GM12864 (cell line): Measurements from ENCODE around the gene OLA1.

ENCODE experiments used
- DNase-seq: peaks from one replicate; pipeline ENCODE4 v3.0.0-alpha.2; 2011; ENCODE audit warnings: low read depth
- H3K4me3 ChIP-seq: 2 replicates; pipeline ENCODE4 v1.5.1; 2011; ENCODE audit warnings: mild to moderate bottlenecking, low read depth, low read length, control low read depth
- TF ChIP-seq, protein P1 (sequence below): IDR thresholded peaks from 2 replicates; pipeline ENCODE4 v1.5.1; 2011; ENCODE audit warnings: low read depth, mild to moderate bottlenecking, moderate library complexity, low read length, control low read depth, inconsistent platforms; ENCODE audit errors: missing control alignments

OLA1 gene

DNA sequence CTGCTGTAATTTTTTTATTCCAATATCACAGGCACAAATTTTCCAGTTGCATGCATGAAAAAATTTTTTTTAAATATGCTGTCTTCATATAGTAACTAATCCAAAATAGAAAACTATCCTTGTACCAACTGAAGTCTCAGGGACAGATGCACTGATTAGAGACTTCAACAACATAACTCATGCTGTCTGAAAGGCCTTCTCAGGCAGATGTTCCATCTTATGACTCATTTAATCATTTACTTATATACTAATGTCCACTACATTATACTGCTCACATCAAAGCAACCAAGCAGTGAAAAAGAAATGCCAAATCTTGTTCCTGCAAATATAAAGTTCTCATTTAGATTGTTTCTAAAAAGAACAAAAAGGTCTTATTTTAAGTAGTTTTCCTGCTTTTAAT is 53.1 kb downstream of the OLA1 start:
- TF ChIP-seq, protein P1, sequence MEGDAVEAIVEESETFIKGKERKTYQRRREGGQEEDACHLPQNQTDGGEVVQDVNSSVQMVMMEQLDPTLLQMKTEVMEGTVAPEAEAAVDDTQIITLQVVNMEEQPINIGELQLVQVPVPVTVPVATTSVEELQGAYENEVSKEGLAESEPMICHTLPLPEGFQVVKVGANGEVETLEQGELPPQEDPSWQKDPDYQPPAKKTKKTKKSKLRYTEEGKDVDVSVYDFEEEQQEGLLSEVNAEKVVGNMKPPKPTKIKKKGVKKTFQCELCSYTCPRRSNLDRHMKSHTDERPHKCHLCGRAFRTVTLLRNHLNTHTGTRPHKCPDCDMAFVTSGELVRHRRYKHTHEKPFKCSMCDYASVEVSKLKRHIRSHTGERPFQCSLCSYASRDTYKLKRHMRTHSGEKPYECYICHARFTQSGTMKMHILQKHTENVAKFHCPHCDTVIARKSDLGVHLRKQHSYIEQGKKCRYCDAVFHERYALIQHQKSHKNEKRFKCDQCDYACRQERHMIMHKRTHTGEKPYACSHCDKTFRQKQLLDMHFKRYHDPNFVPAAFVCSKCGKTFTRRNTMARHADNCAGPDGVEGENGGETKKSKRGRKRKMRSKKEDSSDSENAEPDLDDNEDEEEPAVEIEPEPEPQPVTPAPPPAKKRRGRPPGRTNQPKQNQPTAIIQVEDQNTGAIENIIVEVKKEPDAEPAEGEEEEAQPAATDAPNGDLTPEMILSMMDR: no peak
- DNase-seq: no peak
- H3K4me3 ChIP-seq: no peak overlapping the region

GRCh38 chr2:174193737-174194136 is 54.6 kb downstream of the OLA1 start:
- H3K4me3 ChIP-seq: no peak overlapping the region
- DNase-seq: no peak
- TF ChIP-seq, protein P1: no peak

- no peak overlapping the region for H3K4me3 ChIP-seq
- DNase-seq: no peak
- TF ChIP-seq, protein P1: no peak
These were observed 55.7 kb downstream of the OLA1 start for GRCh38 chr2:174192664-174193063.

DNA sequence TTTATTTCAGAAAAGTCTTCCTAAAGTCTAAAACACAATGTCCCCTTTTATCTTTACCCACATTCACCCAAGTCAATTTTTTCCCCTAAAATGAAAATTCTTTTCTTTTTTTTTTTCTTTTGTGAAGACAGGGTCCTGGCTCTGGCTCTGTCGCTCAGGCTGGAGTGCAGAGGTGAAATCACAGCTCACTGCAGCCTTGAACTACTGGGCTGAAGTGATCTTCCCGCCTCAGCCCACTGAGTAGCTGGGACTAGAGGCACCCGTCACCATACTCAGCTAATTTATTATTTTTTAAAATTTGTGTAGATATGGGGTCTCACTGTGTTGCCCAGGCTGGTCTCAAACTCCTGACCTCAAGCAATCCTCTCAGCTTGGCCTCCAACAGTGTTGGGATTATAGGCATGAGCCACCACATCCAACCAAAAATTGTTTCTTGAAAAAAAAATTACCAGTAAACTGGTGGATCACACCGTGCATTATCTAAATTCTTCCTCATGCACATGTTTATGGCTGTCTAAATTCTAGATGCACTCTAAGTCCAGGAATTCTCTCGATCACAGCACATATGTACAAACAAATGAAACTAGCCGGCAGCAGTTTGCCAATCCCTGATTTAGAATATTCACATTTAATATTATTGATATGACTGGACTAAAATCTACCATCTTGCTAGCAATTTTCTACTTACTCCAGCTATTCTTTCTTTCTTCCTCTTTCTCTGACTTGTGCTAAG is 56.8 kb downstream of the OLA1 start:
- TF ChIP-seq, protein P1: no peak
- DNase-seq: no peak
- H3K4me3 ChIP-seq: no peak overlapping the region

GRCh38 chr2:174184915-174185314 is 63.4 kb downstream of the OLA1 start:
- TF ChIP-seq, protein P1: no peak
- H3K4me3 ChIP-seq: no peak overlapping the region
- DNase-seq: no peak

- H3K4me3 ChIP-seq: no peak overlapping the region
- TF ChIP-seq, protein P1: no peak
- no peak for DNase-seq
These were observed 63.8 kb downstream of the OLA1 start for GRCh38 chr2:174184504-174184903.

GRCh38 chr2:174183076-174183475 is 65.3 kb downstream of the OLA1 start:
- DNase-seq: no peak
- TF ChIP-seq, protein P1: no peak
- H3K4me3 ChIP-seq: no peak overlapping the region
